ENCODE results near the gene EPB41L4B.

DNA sequence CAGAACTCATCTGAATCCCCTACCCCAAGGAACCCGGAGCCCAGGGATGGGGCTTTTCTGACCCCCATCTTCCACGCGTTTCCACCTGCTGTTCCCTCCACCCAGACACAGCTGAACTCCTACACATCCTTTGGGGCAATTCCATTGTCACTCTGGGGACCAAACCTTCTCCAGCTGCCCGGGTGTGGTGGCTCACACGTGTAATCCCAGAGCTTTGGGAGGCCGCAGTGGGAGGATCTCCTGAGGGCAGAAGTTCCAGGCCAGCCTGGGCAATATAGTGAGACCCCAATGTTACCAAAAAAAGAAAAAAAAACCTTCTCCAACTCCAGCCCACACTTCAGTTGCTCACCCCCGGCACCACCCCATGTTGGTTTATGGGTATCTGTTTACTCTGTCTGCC lies 8.1 kb downstream of the EPB41L4B start:
- TF ChIP-seq POLR2A (IDR thresholded peaks at IDR 0.05; ENCODE audit: low read depth, low read length) = no peak
- TF ChIP-seq POLR2AphosphoS5 (IDR thresholded peaks at IDR 0.05; ENCODE audit: low read depth, low read length) = no peak
- no peak for TF ChIP-seq SPI1 (IDR thresholded peaks at IDR 0.05; ENCODE audit: low read depth, low read length)
- TF ChIP-seq TAF1 (IDR thresholded peaks at IDR 0.05; ENCODE audit: low read depth, low read length) = no peak
- no peak for TF ChIP-seq POU2F2 (IDR thresholded peaks at IDR 0.05; ENCODE audit: low read depth, low read length)

Data from GM12891 (cell line).